T-helper 1 cell treated with Interleukin-12 subunit alpha and Interleukin-12 subunit beta and Interleukin-4 antibody, amounts not matched to agents 30 ng/mL and 1 ng/mL, for 36 hours (primary cell): ENCODE data around the gene B3GALT5. TPM values are rescaled to one million over a fixed set of nuclear protein-coding genes. Genes with fewer than 3 reads are reported as not detected.

Experiments
- intact Hi-C: fragments of 100-400 bp; cut with micrococcal nuclease; formaldehyde crosslinking; loops from one replicate; pipeline ENCODE4 v1.15.1; 2024
- total RNA-seq: library from RNA; stranded (reverse); gene quantifications from 2 replicates; pipeline ENCODE4 v1.2.3, GENCODE V29; 2022

The B3GALT5 gene
- total RNA-seq, 1 donor from 2014 or later = not detected

DNA sequence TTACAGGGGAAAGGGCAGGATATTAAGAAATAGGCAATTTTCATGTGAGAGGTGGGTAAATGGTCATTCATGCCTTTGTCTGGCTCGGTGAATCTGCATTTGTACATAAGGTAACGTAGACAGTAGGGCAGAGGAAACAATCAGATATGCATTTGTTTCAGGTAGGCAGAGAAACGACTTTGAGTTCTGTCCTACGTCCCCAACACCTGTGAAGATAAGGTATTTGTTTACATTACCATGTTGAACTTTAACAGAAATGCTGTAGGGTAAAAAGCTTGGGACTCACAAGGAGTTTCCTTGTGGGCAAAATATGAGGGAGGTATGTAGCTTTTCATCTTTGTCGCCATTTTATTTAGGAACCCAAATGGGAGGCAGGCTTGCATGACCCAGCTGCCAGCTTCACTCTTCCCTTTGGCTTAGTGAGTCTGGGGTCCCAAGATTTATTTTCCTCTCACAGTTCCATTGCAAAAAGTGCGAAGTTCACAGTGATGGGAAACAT is 31.4 kb downstream of the B3GALT5 start:
- intact Hi-C loops = no loop called here

DNA sequence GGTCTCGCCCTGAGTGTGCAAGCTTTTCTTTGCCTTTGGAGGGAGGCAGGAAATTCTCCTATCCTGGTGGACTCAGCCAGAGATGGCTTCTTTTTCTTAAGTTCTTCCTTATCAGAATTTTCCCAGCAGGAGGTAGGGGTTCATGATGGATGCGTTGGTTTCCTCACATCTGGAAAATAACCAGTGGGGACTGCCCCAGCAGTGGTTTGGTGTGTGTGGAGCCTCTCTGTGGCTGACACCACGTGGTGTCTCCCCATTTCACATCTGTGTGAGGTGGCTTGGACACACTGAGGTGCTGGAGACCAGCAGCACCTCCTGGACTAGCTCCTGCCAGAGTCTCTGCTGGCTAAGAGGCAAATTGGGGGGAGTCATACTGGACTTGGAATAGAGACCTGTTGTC is 32.6 kb downstream of the B3GALT5 start:
- intact Hi-C loops = no loop called here

DNA sequence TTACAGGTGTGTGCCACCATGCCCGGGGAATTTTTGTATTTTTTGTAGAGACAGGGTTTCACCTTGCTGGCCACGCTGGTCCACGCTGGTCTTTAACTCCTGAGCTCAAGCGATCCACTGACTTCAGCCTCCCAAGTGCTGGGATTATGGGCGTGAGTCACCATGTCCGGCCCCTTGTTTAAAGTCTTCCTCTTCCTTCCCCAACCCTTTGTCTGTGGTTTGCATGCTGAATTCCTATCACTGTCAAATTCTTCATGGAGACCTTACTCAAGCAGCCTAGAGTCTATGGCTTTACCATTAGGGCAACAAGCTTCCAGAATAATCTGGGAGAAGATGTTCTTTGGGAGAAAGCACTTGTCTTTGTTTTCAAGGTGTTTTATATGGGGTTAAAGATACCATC is 34.7 kb downstream of the B3GALT5 start:
- intact Hi-C loops = no loop called here

DNA sequence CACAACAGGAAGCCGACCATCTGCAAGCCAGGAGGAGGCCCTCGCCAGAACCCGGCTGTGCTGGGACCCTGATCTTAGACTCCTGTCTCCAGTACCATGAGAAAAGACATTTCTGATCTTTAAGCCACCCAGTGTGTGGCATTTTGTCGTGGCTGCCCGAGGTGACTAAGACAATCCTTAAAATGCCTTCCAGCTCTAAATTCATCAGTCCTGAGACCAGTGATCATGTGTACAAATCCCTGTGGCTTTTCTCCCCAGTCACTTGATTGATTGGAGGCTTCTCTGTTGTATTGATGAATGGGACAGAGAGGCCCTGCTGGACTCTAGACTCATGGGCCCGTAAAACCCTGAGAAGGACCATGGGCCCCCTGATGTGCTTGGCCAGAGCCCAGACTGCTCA is 36.1 kb downstream of the B3GALT5 start:
- intact Hi-C loops = no loop called here

DNA sequence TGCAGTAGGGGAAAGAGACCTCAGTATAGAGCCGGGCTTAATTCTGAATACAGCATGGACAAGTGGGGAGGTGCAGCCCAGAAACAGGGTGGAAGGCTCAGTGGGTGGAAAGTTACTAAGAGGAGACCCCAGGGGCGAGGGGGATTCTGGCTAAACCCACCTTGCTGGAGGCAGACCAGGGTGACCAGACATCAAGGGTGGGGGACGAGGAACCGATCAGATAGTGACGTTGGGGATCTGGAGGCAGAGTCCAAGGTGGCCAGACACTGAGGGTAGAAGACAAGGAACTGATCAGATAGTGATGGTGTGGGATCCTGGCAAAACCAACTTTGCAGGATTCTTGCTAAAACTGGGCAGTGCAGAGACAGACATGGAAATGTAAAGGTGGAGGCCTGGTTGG is 36.8 kb downstream of the B3GALT5 start:
- intact Hi-C loops = no loop called here

DNA sequence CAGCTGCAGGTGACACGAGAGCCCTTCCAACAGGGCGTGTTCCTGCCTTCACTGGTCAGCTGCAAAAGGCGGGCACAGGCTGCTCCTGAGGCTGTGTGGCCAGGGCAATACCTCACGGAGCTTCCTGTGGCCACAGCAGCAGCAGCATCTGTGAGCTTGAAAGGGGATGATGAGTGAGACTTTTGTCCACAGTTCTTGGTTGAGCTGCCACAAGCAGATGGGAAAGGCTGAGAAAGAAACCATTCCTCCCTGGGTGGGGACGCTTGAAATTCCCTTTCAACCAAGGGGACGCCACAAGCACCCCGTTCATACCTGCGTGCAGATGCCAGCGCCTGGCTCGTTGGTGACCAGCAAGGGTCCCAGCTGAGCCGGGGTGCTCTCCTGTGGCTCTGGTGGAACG is 37.6 kb downstream of the B3GALT5 start:
- intact Hi-C loops = no loop called here

DNA sequence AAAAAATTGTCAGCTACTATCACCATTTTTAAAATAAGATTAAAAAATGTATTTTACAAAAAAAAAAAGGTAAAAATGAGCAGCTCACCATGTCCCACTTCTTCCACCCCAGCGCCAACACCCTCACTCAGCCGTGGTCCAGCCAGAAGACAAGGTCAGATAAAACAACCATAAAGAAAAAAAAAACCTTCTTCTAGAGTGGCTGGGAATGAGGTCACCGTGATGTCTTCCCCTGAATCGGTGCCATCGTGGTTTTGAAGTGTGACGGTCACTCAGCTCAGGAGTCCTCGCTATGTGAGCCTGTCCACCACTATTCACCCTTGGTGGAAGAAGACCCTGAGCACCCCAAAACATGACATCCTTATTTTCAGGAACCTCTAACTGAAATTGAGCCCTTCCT is 38.1 kb downstream of the B3GALT5 start:
- intact Hi-C loops = no loop called here

DNA sequence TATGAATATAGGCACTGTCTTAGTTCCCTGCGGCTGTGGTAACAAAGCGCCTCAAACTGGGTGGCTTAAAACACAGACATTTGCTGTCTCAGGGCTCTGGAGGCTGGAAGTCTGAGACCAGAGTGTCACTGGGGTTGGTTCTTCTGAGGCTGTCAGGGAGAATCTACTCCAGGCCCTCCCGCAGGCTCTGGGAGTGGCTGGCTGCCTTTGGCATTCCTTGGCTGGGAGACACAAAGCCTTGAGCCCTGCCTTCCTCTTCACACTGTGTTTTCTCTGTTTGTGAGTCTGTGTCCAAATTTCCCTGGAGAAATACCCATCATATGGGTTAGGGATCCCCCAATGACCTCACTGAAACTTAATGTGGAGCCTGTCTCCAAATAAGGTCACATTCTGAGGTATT is 38.5 kb downstream of the B3GALT5 start:
- intact Hi-C loops = no loop called here

DNA sequence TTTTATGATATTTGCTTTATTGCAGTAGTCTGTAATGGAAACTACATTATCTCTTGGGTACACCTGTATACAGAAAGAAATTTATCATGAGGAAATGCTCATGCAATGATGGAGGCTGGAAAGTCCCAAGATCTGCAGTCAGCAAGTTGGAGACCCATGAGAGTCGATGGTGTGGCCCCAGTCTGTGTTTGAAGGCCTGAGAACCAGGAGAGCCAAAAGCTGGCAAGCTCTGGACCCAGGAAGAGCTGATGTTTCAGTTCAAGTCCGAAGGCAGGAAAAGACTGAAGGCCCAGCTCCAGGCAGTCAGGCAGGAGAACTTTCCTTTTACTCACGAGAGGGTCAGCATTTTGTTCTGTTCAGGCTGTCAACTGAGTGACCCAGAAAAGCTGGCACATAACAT is 42.2 kb downstream of the B3GALT5 start:
- intact Hi-C loops = no loop called here

DNA sequence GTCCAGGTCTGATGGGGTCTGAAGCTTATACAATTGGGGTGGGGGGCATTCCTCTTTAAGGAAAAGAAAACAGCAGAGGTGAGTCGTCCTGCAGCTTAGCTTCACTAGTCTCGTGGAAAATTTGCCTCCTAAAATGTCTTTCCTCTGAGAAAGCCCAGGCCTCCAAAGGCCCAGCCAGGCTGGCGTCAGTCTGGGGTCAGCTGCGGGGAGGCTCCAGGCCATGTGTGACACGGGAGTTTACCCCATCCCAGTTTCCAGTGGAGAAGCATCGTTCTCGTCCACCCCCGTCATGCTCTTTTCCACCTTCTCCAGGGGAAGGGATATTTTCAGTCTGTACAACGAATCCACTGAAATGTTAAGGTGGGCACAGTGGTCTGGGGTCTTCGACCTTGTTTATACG is 42.8 kb downstream of the B3GALT5 start:
- intact Hi-C loops = no loop called here

DNA sequence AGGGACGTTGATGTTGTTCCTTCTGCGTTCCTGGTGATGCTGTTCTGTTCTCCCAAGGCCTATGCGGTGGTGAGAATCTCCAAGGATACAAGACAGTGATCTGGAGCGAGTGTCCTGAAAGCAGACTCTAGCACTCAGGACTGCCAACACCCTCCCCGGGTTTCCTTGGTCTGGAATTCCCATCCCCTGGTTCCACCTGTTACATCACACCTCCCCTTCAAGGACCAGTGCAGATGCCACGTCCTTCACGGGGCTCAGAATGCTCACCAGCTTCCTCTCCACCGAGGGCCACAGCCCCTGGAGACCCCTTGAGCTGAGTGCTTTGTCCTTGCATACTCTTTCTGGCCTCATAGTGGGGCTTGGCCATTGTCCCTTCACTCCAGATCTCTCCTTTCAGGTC is 43.5 kb downstream of the B3GALT5 start:
- intact Hi-C loops = no loop called here

DNA sequence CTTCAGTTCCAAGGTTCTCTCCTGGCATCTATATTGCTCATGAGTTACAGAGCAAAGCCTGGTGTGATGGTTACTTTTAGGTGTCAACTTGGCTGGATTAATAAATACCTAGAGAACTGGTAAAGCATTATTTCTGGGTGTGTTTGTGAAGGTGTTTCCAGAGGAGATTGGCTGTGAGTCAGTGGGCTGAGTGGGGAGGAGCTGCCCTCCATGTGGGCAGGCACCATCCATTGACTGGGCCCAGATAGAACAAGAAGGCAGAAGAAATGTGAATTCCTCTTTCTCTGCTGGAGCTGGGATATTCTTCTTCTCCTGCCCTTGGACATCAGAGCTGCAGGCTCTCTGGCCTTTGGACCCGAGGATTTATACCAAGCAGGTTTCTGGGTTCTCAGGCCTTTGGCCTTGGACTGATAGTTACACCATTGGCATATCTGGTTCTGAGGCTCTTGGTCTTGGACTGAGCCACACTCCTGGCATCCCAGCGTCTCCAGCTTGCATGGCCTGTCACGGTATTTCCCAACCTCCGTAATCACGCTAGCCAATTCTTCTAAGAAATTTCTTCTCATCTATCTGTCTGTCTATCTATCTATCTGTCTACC is 44.5 kb downstream of the B3GALT5 start:
- intact Hi-C loops = no loop called here

DNA sequence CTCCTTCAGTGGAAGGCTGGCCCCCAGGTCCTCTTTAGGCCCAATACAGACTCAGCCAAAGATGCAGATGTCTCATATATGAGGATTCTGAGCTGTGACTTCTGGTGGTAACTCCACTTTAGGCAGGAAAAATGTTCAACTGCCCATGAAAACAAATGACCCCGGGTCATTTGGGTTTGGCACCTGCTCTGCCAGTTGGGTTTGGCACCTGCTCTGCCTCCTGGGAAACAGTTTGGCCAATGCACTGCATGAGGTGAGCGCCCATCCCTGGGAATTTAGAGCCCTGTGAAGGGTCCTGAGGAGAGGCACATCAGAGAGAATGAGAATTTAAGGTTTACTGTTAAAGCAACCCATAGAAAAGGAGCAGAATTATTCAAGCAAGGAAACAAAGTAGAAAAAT is 45.3 kb downstream of the B3GALT5 start:
- intact Hi-C loops = no loop called here

DNA sequence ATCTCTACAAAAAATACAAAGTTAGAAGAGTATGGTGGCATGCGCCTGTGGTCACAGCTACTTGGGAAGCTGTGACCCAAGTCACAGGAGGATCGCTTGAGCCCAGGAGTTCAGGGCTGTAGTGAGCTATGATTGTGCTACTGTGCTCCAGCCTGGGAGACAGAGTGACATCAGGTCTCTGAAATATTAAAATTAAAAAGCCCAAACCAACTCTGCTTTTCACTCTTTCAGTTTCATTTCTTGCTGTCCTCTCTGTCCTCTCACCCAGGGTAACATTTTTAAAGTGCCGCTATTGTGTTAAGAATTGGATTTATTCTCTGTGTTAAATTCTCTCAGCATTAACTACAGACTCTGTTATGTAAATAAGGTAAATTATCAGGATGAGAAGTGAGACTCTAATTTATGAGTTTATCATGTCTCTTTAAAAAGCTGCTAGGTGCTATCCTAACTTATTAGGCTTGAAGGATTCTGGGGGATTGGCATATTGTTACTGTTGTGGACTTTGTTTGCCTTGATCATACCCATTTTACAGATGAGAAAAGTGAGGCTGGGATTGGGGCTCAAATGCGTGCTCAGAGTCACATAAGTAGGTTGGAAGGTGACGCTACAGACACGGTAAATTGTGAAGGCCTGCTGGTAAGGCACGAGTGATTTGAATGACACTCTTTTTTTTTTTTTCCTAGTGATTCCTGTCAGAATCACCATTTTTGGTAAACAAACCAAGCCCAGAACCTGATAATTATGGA is 46.5 kb downstream of the B3GALT5 start:
- intact Hi-C loops = no loop called here

DNA sequence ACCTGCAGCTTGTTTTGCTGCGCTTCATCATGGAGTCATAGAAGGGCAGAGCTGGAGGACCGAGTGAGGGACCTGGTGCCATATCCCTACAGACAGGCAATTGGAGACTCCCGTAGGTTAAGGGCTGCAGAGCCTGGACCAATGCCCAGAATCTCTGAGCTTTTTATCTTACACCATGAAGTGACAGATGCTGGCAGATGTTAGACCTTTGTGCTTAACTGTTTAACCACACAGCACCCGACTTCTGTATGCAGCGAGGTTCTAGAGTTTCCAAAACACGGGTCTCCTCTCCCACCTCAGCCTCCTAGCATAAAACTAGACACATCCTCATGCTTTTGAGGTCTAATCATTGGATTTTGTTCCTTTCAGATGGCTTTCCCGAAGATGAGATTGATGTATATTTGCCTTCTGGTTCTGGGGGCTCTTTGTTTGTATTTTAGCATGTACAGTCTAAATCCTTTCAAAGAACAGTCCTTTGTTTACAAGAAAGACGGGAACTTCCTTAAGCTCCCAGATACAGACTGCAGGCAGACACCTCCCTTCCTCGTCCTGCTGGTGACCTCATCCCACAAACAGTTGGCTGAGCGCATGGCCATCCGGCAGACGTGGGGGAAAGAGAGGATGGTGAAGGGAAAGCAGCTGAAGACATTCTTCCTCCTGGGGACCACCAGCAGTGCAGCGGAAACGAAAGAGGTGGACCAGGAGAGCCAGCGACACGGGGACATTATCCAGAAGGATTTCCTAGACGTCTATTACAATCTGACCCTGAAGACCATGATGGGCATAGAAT is 47.6 kb downstream of the B3GALT5 start:
- intact Hi-C loops = no loop called here

DNA sequence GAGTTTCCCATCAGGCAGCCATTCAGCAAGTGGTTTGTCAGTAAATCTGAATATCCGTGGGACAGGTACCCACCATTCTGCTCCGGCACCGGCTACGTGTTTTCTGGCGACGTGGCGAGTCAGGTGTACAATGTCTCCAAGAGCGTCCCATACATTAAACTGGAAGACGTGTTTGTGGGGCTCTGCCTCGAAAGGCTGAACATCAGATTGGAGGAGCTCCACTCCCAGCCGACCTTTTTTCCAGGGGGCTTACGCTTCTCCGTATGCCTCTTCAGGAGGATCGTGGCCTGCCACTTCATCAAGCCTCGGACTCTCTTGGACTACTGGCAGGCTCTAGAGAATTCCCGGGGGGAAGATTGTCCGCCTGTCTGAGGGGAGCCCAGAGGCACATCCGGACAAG is 48.4 kb downstream of the B3GALT5 start:
- intact Hi-C loops = no loop called here

DNA sequence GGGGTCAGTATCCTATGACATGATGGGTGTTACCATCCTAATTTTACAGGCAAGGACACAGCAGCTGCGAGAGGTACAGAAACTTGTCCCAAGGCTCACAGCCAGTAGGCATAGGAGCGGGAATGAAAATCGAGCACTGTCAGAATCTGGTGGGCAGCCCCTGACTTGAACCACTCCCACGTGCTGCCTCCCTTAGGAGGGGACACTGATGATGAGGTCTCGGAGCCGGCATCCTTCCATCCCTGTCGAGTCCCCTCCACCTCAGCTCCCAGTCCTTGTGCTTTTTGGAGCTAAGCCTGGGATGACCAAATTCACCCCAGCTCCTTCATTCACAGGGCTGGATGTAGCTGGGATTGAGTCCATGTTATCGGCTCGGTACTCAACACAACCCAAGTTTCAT is 49.0 kb downstream of the B3GALT5 start:
- intact Hi-C loops = no loop called here

DNA sequence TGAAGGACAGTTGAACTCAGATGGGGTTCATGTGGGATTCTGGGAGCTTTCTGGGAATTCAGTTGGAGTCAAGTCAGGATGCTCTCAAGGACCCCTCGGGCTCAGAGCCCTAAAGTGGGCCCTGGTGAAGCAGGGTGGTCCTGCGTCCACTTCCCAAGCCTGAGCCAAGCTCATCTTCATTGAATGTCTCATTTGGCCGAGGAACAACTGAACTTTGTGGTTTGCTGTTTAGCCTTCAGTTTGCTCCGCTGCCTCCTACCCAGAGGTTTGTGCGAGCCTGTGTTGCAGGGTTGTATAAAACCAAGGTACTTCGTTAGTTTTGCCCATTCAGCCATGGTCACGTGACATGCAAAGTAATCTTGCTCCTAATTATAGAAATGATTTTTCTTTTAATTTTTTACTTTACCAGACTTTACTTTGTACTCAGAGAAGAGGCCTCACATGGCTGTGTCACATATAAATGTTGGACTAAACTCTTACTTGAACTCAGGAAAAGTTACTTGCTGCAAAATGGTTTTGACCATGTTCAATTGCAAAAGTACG is 49.7 kb downstream of the B3GALT5 start:
- intact Hi-C loops = no loop called here

DNA sequence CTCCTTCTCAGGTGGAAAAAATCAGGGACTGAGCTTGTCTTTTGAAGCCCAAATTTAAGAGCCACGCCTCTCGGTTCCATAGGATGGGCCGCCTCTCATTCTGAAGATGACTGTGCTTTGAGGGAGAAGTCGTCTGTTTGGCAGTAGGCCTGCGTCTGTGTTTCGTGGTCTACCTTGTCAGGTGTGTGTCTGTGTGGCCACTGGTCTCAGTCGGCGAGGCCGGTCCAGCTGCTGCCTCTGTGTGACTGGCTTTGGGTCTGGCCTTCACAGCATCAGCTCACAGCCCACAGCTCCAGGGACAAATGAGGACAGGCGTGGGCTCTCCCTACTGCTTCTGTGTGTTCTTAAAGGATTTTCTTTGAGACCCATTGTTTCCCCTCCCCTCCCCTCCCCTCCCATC is 50.3 kb downstream of the B3GALT5 start:
- intact Hi-C loops = no loop called here

DNA sequence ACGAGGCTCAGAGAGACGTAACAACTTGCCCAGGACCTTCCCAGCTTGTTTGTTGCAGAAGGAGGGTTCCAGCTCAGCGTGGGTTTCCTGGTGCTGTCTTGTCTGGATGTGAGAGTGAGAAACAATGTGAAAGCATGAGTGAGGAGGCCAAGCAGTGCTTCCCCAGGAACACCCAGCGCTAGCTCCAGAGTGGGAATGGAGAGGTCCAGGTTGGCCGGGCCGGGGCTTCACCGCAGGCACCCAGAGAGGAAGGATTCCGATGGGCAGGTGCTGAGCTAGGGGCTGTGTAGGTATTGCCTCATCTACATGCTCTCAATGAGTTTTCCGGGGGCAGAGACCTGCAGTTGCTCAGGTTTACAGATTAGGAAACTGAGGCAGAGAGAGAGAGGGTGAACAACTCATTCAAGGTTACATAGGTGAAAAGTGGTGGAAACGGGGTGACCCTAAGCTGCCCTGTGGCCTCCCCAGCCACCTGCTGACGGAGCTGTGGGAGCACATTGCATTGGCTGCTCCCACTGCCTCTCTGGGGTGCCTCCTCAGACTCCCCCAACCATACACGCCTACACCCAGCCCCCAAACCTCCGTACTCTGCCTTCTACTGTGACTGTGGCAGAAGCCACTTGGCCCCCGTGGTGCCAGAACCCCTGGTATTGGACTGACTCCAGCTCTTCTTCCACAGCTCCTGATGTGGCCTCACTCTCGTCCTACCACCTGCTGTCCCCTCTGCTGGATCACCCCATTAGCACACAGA is 51.2 kb downstream of the B3GALT5 start:
- intact Hi-C loops = no loop called here

DNA sequence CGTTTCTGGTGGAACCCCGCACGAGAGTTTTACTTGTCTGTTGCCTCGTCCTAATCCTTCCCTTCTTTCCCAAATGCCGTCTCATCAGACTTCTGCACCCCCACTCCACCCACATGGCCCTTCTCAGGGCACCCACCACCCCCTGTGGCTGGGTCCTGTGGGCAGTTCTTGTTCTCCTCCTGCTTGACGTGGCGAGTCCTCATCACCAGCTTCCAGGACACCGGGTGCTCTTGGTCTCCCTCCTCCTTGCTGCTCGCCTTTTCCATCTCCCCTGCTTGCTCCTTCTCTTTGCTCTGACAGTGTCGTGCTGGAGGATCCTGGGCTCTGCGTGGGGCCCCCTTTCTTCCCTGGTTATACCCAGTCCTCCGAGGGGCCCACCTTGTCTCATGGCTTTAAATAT is 51.8 kb downstream of the B3GALT5 start:
- intact Hi-C loops = no loop called here
